Trophoblast cell (in vitro differentiated cells and primary cell): ENCODE results near the gene SNX20.

Experiments
- DNase-seq, 2 donors: peaks; one replicate each; pipeline ENCODE4 v3.0.0-alpha.2; 2016
- H2AFZ ChIP-seq: 2 replicates; pipeline ENCODE4 v1.6.1; 2013; ENCODE audit warnings: low read length, moderate library complexity, mild to moderate bottlenecking; ENCODE audit not compliant: insufficient read depth, poor library complexity
- H2AK5ac ChIP-seq: 2 replicates; pipeline ENCODE4 v1.6.1; 2013; ENCODE audit warnings: mild to moderate bottlenecking, low read length
- H2BK120ac ChIP-seq: 2 replicates; pipeline ENCODE4 v1.6.1; 2013; ENCODE audit warnings: low read length, mild to moderate bottlenecking, moderate library complexity; ENCODE audit not compliant: insufficient read depth, poor library complexity
- H2BK12ac ChIP-seq: 2 replicates; pipeline ENCODE4 v1.6.1; 2013; ENCODE audit warnings: mild to moderate bottlenecking, low read length, moderate library complexity
- H2BK5ac ChIP-seq: 2 replicates; pipeline ENCODE4 v1.6.1; 2013; ENCODE audit warnings: low read length, low read depth, moderate library complexity, mild to moderate bottlenecking; ENCODE audit not compliant: poor library complexity
- H3K14ac ChIP-seq: 2 replicates; pipeline ENCODE4 v1.6.1; 2013; ENCODE audit warnings: mild to moderate bottlenecking, low read length
- H3K18ac ChIP-seq: 2 replicates; pipeline ENCODE4 v1.6.1; 2013; ENCODE audit warnings: mild to moderate bottlenecking, low read length
- H3K23ac ChIP-seq: 2 replicates; pipeline ENCODE4 v1.6.1; 2013; ENCODE audit warnings: low read length
- H3K27ac ChIP-seq: 2 replicates; pipeline ENCODE4 v1.5.1; 2013; ENCODE audit warnings: low read depth, mild to moderate bottlenecking, inconsistent platforms, low read length, moderate library complexity
- H3K27me3 ChIP-seq: 2 replicates; pipeline ENCODE4 v1.6.1; 2013; ENCODE audit warnings: inconsistent platforms, mild to moderate bottlenecking, low read length, moderate library complexity; ENCODE audit not compliant: insufficient read depth
- H3K36me3 ChIP-seq, 2 experiments: 1 replicate in 1 of 2; 2 replicates in 1 of 2; pipeline ENCODE4 v1.6.1; 2013; ENCODE audit warnings: low read length in 2 of 2, mild to moderate bottlenecking in 2 of 2, moderate library complexity in 1 of 2; ENCODE audit not compliant: insufficient read depth in 2 of 2, control insufficient read depth in 1 of 2
- H3K4ac ChIP-seq: 2 replicates; pipeline ENCODE4 v1.6.1; 2013; ENCODE audit warnings: low read depth, mild to moderate bottlenecking, low read length, moderate library complexity
- H3K4me1 ChIP-seq, 2 experiments: 1 replicate in 1 of 2; 2 replicates in 1 of 2; pipeline ENCODE4 v1.6.1; 2013; ENCODE audit warnings: low read length in 2 of 2, mild to moderate bottlenecking in 2 of 2, moderate library complexity in 1 of 2; ENCODE audit not compliant: insufficient read depth in 2 of 2, control insufficient read depth in 1 of 2
- H3K4me2 ChIP-seq: 2 replicates; pipeline ENCODE4 v1.6.1; 2013; ENCODE audit warnings: inconsistent platforms, mild to moderate bottlenecking, low read length, moderate library complexity
- H3K4me3 ChIP-seq: 2 replicates; pipeline ENCODE4 v1.5.1; 2013; ENCODE audit warnings: mild to moderate bottlenecking, low read depth, low read length, inconsistent platforms
- H3K79me1 ChIP-seq: one replicate; pipeline ENCODE4 v1.6.1; 2013; ENCODE audit warnings: low read length
- H3K79me2 ChIP-seq: 2 replicates; pipeline ENCODE4 v1.6.1; 2013; ENCODE audit warnings: low read length, mild to moderate bottlenecking; ENCODE audit not compliant: control insufficient read depth, insufficient read depth, poor library complexity
- H3K9ac ChIP-seq: 2 replicates; pipeline ENCODE4 v1.6.1; 2013; ENCODE audit warnings: mild to moderate bottlenecking, low read length
- H3K9me3 ChIP-seq: 2 replicates; pipeline ENCODE4 v1.6.1; 2013; ENCODE audit warnings: low read depth, mild to moderate bottlenecking, control low read depth, inconsistent platforms, low read length; ENCODE audit not compliant: insufficient read depth
- H4K12ac ChIP-seq: 2 replicates; pipeline ENCODE4 v1.6.1; 2013; ENCODE audit warnings: low read depth, mild to moderate bottlenecking, low read length, moderate library complexity
- H4K8ac ChIP-seq: 2 replicates; pipeline ENCODE4 v1.6.1; 2013; ENCODE audit warnings: low read depth, mild to moderate bottlenecking, low read length, moderate library complexity
- H4K91ac ChIP-seq: one replicate; pipeline ENCODE4 v1.6.1; 2013; ENCODE audit warnings: low read depth, mild to moderate bottlenecking, low read length, moderate library complexity
- WGBS: extraction: QIAGEN DNeasy Blood & Tissue Kit; methylation state at CpG from one replicate; pipeline ENCODE4 v1.1.7; 2013; ENCODE audit warnings: missing lambda C conversion rate; ENCODE audit not compliant: insufficient read length, insufficient coverage; ENCODE audit errors: extremely low coverage; 5-methylcytosine and 5-hydroxymethylcytosine counted together

SNX20 gene

DNA sequence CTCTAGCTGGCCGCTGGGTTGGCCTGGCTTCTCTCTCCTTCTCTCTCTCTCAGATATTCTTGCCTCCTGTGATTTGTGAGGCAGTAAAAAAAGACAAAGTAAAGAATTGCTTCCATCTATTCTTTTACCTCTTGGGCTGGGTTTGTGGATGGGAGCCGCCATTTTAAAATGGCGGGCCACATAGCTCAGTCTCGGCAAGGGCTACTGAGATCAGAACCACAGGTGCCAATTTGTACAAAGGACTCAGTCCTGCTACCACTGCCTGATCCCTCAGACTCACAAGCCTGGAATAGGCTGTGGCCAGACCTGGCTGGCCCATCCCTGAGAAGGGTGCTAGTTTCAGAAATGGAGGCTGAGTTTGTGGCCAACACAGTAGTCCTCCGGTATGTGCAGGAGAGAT is 36.4 kb upstream of the SNX20 start:
- WGBS = no CpG with 5 or more reads among the region's 5 CpGs
- DNase-seq = no peak
- no peak overlapping the region for H2BK12ac ChIP-seq
- H3K4me2 ChIP-seq = no peak overlapping the region
- H4K12ac ChIP-seq = no peak overlapping the region
- H3K79me1 ChIP-seq = no peaks in the 10 kb centered on the region
- H3K4me1 ChIP-seq = peaks cover 2 to 6% of the 10 kb centered on the region in 2 experiments
- no peaks in the 10 kb centered on the region for H3K79me2 ChIP-seq
- no peak overlapping the region for H2AFZ ChIP-seq
- H3K4me3 ChIP-seq = no peak overlapping the region
- no peak overlapping the region for H3K14ac ChIP-seq
- no peaks in the 10 kb centered on the region for H3K27me3 ChIP-seq
- H2AK5ac ChIP-seq = no peak overlapping the region
- no peaks in the 10 kb centered on the region for H3K9me3 ChIP-seq
- H2BK120ac ChIP-seq = no peak overlapping the region
- H4K91ac ChIP-seq = no peak overlapping the region
- H3K18ac ChIP-seq = no peak overlapping the region
- no peak overlapping the region for H3K27ac ChIP-seq
- no peak overlapping the region for H3K4ac ChIP-seq
- no peaks in the 10 kb centered on the region for H3K36me3 ChIP-seq
- H3K9ac ChIP-seq = no peak overlapping the region
- H2BK5ac ChIP-seq = no peak overlapping the region
- no peak overlapping the region for H3K23ac ChIP-seq
- H4K8ac ChIP-seq = no peak overlapping the region

DNA sequence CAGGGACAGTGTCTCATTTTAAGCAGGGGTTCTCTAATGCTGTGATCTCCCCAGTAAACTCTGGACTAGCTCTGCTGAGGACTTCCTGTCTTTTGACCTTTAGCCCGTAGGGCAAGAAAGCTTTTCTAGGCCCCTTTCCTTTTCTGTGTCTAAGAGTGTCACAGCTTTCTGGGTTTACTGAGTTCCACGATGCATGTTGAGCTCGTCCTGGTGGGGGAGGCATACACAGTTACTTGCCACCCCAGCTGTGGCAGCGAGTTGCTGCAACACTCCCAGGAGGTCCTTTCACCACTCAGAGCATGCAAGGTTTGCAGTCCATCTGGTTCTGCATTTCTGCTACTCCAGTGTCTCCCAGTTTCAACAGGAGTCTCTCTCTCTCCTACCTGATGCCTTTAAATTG is 36.0 kb upstream of the SNX20 start:
- no peak overlapping the region for H2AK5ac ChIP-seq
- H3K18ac ChIP-seq = no peak overlapping the region
- no peak overlapping the region for H3K9ac ChIP-seq
- H3K4me3 ChIP-seq = no peak overlapping the region
- DNase-seq = no peak
- H3K79me2 ChIP-seq = no peaks in the 10 kb centered on the region
- H4K91ac ChIP-seq = no peak overlapping the region
- peaks cover 2 to 6% of the 10 kb centered on the region in 2 experiments for H3K4me1 ChIP-seq
- H4K12ac ChIP-seq = no peak overlapping the region
- H3K23ac ChIP-seq = no peak overlapping the region
- no peak overlapping the region for H2BK120ac ChIP-seq
- no peaks in the 10 kb centered on the region for H3K36me3 ChIP-seq
- H3K27me3 ChIP-seq = no peaks in the 10 kb centered on the region
- H2BK12ac ChIP-seq = no peak overlapping the region
- no peak overlapping the region for H3K14ac ChIP-seq
- no peak overlapping the region for H2BK5ac ChIP-seq
- no peak overlapping the region for H3K4me2 ChIP-seq
- H4K8ac ChIP-seq = no peak overlapping the region
- WGBS = no CpG with 5 or more reads among the region's 4 CpGs
- no peak overlapping the region for H3K27ac ChIP-seq
- no peak overlapping the region for H3K4ac ChIP-seq
- no peaks in the 10 kb centered on the region for H3K9me3 ChIP-seq
- H3K79me1 ChIP-seq = no peaks in the 10 kb centered on the region
- no peak overlapping the region for H2AFZ ChIP-seq

DNA sequence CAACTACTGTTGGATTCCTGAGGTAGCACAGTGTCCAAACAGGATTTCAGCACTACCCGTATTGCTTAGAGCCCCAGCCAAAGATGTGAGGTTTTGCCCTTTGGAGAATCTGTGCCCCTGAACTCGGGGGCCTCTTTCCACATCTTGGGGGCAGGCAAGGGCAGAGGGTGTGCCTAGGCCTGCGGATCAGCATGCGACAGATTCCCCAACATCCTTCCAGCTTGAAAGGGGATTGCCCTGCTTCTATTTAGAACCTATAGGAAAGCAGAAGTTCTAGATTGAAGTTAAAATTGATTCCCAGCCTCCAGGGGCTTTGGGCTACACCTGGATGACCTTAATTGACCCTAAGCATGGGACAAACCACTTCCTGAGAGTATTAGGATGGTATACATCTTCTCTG is 31.8 kb upstream of the SNX20 start:
- Histone ChIP-seq H3K14ac (no peak overlapping the region), H3K4me2 (no peak overlapping the region), H3K79me2 (no peaks in the 10 kb centered on the region), H3K4me3 (no peak overlapping the region), H3K23ac (no peak overlapping the region), H3K79me1 (no peaks in the 10 kb centered on the region), H2BK5ac (no peak overlapping the region), H3K27ac (no peak overlapping the region), H2BK12ac (no peak overlapping the region), H2BK120ac (no peak overlapping the region), H3K18ac (no peak overlapping the region), H3K4me1 (no peaks in the 10 kb centered on the region), H4K91ac (no peak overlapping the region), H4K8ac (no peak overlapping the region), H2AFZ (no peak overlapping the region), H2AK5ac (no peak overlapping the region), H3K4ac (no peak overlapping the region), H3K9me3 (peaks cover 4% of the 10 kb centered on the region), H3K9ac (no peak overlapping the region), H3K27me3 (no peaks in the 10 kb centered on the region), H4K12ac (no peak overlapping the region), H3K36me3 (no peaks in the 10 kb centered on the region)
- no peak for DNase-seq
- no CpG with 5 or more reads among the region's 4 CpGs for WGBS

DNA sequence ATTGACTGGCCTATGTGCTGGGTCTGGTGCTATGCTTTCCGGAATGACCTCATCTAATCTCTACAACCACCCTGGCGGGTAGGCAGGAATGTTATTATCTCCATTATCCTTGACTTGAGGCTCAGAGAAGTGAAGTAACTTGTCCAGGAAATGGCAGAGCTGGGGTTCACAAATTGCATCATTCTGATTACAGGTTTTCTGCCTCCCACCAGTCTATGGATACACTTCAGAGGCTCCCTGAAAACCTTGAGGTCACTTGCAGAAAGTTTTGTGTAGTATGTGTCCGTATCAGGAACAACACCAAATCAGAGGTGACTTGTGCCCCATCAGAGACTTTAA is 31.4 kb upstream of the SNX20 start:
- H4K12ac ChIP-seq = no peak overlapping the region
- no peaks in the 10 kb centered on the region for H3K4me1 ChIP-seq
- no CpG with 5 or more reads among the region's 3 CpGs for WGBS
- H4K8ac ChIP-seq = no peak overlapping the region
- no peak overlapping the region for H3K14ac ChIP-seq
- H3K27me3 ChIP-seq = no peaks in the 10 kb centered on the region
- no peak overlapping the region for H3K9ac ChIP-seq
- no peak for DNase-seq
- H2BK5ac ChIP-seq = no peak overlapping the region
- no peak overlapping the region for H2BK12ac ChIP-seq
- H3K79me1 ChIP-seq = no peaks in the 10 kb centered on the region
- H3K4me3 ChIP-seq = no peak overlapping the region
- H3K23ac ChIP-seq = no peak overlapping the region
- no peak overlapping the region for H3K4ac ChIP-seq
- no peak overlapping the region for H4K91ac ChIP-seq
- no peaks in the 10 kb centered on the region for H3K36me3 ChIP-seq
- no peak overlapping the region for H2BK120ac ChIP-seq
- H3K27ac ChIP-seq = no peak overlapping the region
- peaks cover 4% of the 10 kb centered on the region for H3K9me3 ChIP-seq
- H3K18ac ChIP-seq = no peak overlapping the region
- H3K4me2 ChIP-seq = no peak overlapping the region
- no peaks in the 10 kb centered on the region for H3K79me2 ChIP-seq
- no peak overlapping the region for H2AK5ac ChIP-seq
- H2AFZ ChIP-seq = no peak overlapping the region
